ENCODE measurements around the gene DMBX1.

DMBX1 gene

GRCh38 chr1:46506470-46507219 is 17.0 kb downstream of the DMBX1 start:
- no peak for DNase-seq (ENCODE audit: low read depth)

GRCh38 chr1:46508757-46509156 is 19.1 kb downstream of the DMBX1 start:
- no peak for DNase-seq (ENCODE audit: low read depth)

- DNase-seq (ENCODE audit: low read depth) = no peak
Observed at GRCh38 chr1:46510341-46510997, 20.8 kb downstream of the DMBX1 start.

GRCh38 chr1:46510998-46511365 is 21.3 kb downstream of the DMBX1 start:
- no peak for DNase-seq (ENCODE audit: low read depth)

GRCh38 chr1:46512135-46512791 is 22.6 kb downstream of the DMBX1 start:
- DNase-seq (ENCODE audit: low read depth) = no peak

- no peak for DNase-seq (ENCODE audit: low read depth)
Observed at GRCh38 chr1:46512792-46513190, 23.2 kb downstream of the DMBX1 start.

GRCh38 chr1:46513536-46513935 is 23.9 kb downstream of the DMBX1 start:
- DNase-seq (ENCODE audit: low read depth) = no peak

GRCh38 chr1:46515576-46515975 is 25.9 kb downstream of the DMBX1 start:
- DNase-seq (ENCODE audit: low read depth) = no peak

- no peak for DNase-seq (ENCODE audit: low read depth)
Observed at GRCh38 chr1:46516200-46516950, 26.7 kb downstream of the DMBX1 start.

GRCh38 chr1:46517010-46517600 is 27.5 kb downstream of the DMBX1 start:
- no peak for DNase-seq (ENCODE audit: low read depth)

GRCh38 chr1:46517932-46518498 is 28.4 kb downstream of the DMBX1 start:
- no peak for DNase-seq (ENCODE audit: low read depth)

- DNase-seq (ENCODE audit: low read depth) = no peak
Observed at GRCh38 chr1:46519209-46519608, 29.6 kb downstream of the DMBX1 start.

GRCh38 chr1:46520063-46520911 is 30.7 kb downstream of the DMBX1 start:
- no peak for DNase-seq (ENCODE audit: low read depth)

- no peak for DNase-seq (ENCODE audit: low read depth)
Observed at GRCh38 chr1:46521414-46521813, 31.8 kb downstream of the DMBX1 start.

GRCh38 chr1:46522184-46522968 is 32.7 kb downstream of the DMBX1 start:
- no peak for DNase-seq (ENCODE audit: low read depth)

GRCh38 chr1:46522969-46523320 is 33.3 kb downstream of the DMBX1 start:
- no peak for DNase-seq (ENCODE audit: low read depth)

- no peak for DNase-seq (ENCODE audit: low read depth)
Observed at GRCh38 chr1:46523496-46524353, 34.1 kb downstream of the DMBX1 start.

- no peak for DNase-seq (ENCODE audit: low read depth)
Observed at GRCh38 chr1:46524843-46525242, 35.2 kb downstream of the DMBX1 start.

Measured in activated T-helper 1 cell treated with Interleukin-2 at 50 U/mL for 16 hours (primary cell).